H1 (cell line): ENCODE data around the gene FRMD4B.

ENCODE experiments used
- ATF3 ChIP-seq: IDR thresholded peaks from 2 replicates; pipeline ENCODE4 v1.6.1; 2011; ENCODE audit warnings: low read depth, mild to moderate bottlenecking, low read length; ENCODE audit not compliant: insufficient read depth
- CTCF ChIP-seq, 3 experiments: IDR thresholded peaks; 1 replicate in 2 of 3; 2 replicates in 1 of 3; pipeline versions ENCODE4 v1.5.1 to v1.6.1; 2011; ENCODE audit warnings: low read length in 3 of 3, mild to moderate bottlenecking in 3 of 3, inconsistent platforms in 2 of 3, low read depth in 1 of 3, moderate library complexity in 1 of 3; ENCODE audit not compliant: insufficient read depth in 1 of 3; ENCODE audit errors: control extremely low read depth in 1 of 3
- EP300 ChIP-seq, 2 experiments: IDR thresholded peaks; 1 replicate in 1 of 2; 2 replicates in 1 of 2; pipeline ENCODE4 v1.6.1; 2011 to 2012; ENCODE audit warnings: low read depth in 2 of 2, low read length in 2 of 2, mild to moderate bottlenecking in 2 of 2, borderline replicate concordance in 1 of 2, inconsistent platforms in 1 of 2, moderate library complexity in 1 of 2
- EZH2 ChIP-seq: fragments of 200-600 bp; sonication (generic); IDR thresholded peaks from 2 replicates; pipeline ENCODE4 v1.7.1; 2012; ENCODE audit warnings: low read depth, mild to moderate bottlenecking, moderate library complexity, low read length, inconsistent platforms; ENCODE audit not compliant: severe bottlenecking
- NRF1 ChIP-seq: IDR thresholded peaks from 2 replicates; pipeline ENCODE4 v1.6.1; 2011; ENCODE audit warnings: mild to moderate bottlenecking, low read depth, low read length, improper control_type of control experiment
- POLR2A ChIP-seq, 2 experiments: IDR thresholded peaks; 1 replicate in 1 of 2; 2 replicates in 1 of 2; pipeline ENCODE4 v1.6.1; 2011; ENCODE audit warnings: low read depth in 2 of 2, low read length in 2 of 2, mild to moderate bottlenecking in 2 of 2; ENCODE audit errors: control extremely low read depth in 1 of 2
- RXRA ChIP-seq: IDR thresholded peaks from 2 replicates; pipeline ENCODE4 v1.6.1; 2011; ENCODE audit warnings: low read depth, mild to moderate bottlenecking, low read length, moderate library complexity; ENCODE audit not compliant: insufficient read depth
- SIN3A ChIP-seq, 2 experiments: IDR thresholded peaks in 1 of 2; conservative IDR thresholded peaks in 1 of 2; 2 replicates each; pipeline ENCODE4 v1.6.1; 2011 to 2012; ENCODE audit warnings: low read length in 2 of 2, improper control_type of control experiment in 1 of 2, low read depth in 1 of 2, mild to moderate bottlenecking in 1 of 2
- TCF12 ChIP-seq: IDR thresholded peaks from 2 replicates; pipeline ENCODE4 v1.6.1; 2011; ENCODE audit warnings: low read depth, mild to moderate bottlenecking, low read length
- YY1 ChIP-seq: IDR thresholded peaks from 2 replicates; pipeline ENCODE4 v1.6.1; 2011; ENCODE audit warnings: low read depth, mild to moderate bottlenecking, low read length

GRCh38 chr3:69296995-69297394 is 88.9 kb downstream of the FRMD4B start:
- no peak for TF ChIP-seq POLR2A (IDR thresholded peaks at IDR 0.05; ENCODE audit: control extremely low read depth in 1 of 2, low read depth in 2 of 2, low read length in 2 of 2)
- TF ChIP-seq CTCF (IDR thresholded peaks at IDR 0.05; ENCODE audit: control extremely low read depth in 1 of 3, insufficient read depth in 1 of 3, low read depth in 1 of 3, low read length in 3 of 3), result no peak
- no peak for TF ChIP-seq EZH2
- TF ChIP-seq YY1, result no peak
- no peak for TF ChIP-seq RXRA
- no peak for TF ChIP-seq ATF3
- TF ChIP-seq EP300 (IDR thresholded peaks at IDR 0.05; ENCODE audit: borderline replicate concordance in 1 of 2, low read depth in 2 of 2, low read length in 2 of 2), result no peak
- no peak for TF ChIP-seq SIN3A (conservative IDR thresholded peaks at IDR 0.05 in 1 of 2, IDR thresholded peaks at IDR 0.05 in 1 of 2; ENCODE audit: low read depth in 1 of 2, low read length in 2 of 2)
- TF ChIP-seq NRF1, result no peak
- TF ChIP-seq TCF12, result no peak
